Effector memory CD8-positive, alpha-beta T cell (primary cell): ENCODE measurements around the gene ST6GALNAC4.

ENCODE experiments used
- ATAC-seq: fragments of 150-1000 bp; cut with Tn5 transposase; replicated peaks from 2 replicates; pipeline ENCODE4 v1.10.0; 2021; ENCODE audit warnings: mild to moderate bottlenecking, moderate library complexity
- DNase-seq, 3 experiments: peaks; one replicate each; pipeline ENCODE4 v3.0.0; 2021
- H3K27ac Mint-ChIP-seq, 2 donors: one replicate each; pipeline ENCODE4 v1.8.0; 2022; ENCODE audit warnings: mild to moderate bottlenecking in 2 of 2, mixed read lengths in 2 of 2, moderate library complexity in 2 of 2
- H3K27me3 Mint-ChIP-seq, 2 donors: one replicate each; pipeline ENCODE4 v1.8.0; 2022; ENCODE audit warnings: mixed read lengths in 2 of 2
- H3K36me3 Mint-ChIP-seq: one replicate; pipeline ENCODE4 v1.8.0; 2022; ENCODE audit warnings: mild to moderate bottlenecking, moderate library complexity, mixed read lengths; ENCODE audit not compliant: insufficient read depth
- H3K4me1 Mint-ChIP-seq, 2 donors: one replicate each; pipeline ENCODE4 v1.8.0; 2022; ENCODE audit warnings: low read depth in 2 of 2, mixed read lengths in 2 of 2
- H3K4me3 Mint-ChIP-seq, 2 donors: one replicate each; pipeline ENCODE4 v1.8.0; 2022; ENCODE audit warnings: mild to moderate bottlenecking in 2 of 2, mixed read lengths in 2 of 2, moderate library complexity in 2 of 2
- H3K9me3 Mint-ChIP-seq, 2 donors: one replicate each; pipeline ENCODE4 v1.8.0; 2022; ENCODE audit warnings: mixed read lengths in 2 of 2

The ST6GALNAC4 gene

GRCh38 chr9:127909839-127910273 is 7.0 kb downstream of the ST6GALNAC4 start:
- Mint-ChIP-seq H3K4me3 (no peak overlapping the region), H3K27ac (peak overlapping the region in 1 of 2 donors; percentile 68), H3K27me3 (no peaks in the 10 kb centered on the region), H3K9me3 (no peaks in the 10 kb centered on the region), H3K36me3 (peaks cover 50% of the 10 kb centered on the region), H3K4me1 (peaks cover 29 to 35% of the 10 kb centered on the region in 2 donors)
- DNase-seq (no peak), ATAC-seq (no peak)

- Mint-ChIP-seq H3K27ac (peak overlapping the region in 1 of 2 donors; percentile 99), H3K4me3 (no peak overlapping the region), H3K4me1 (peaks cover 35 to 40% of the 10 kb centered on the region in 2 donors), H3K9me3 (no peaks in the 10 kb centered on the region), H3K36me3 (peaks cover 56% of the 10 kb centered on the region), H3K27me3 (no peaks in the 10 kb centered on the region)
- DNase-seq (no peak), ATAC-seq (no peak)
These were observed 8.2 kb downstream of the ST6GALNAC4 start for GRCh38 chr9:127908660-127908926.

- Mint-ChIP-seq H3K27me3 (no peaks in the 10 kb centered on the region), H3K4me1 (peaks cover 40 to 45% of the 10 kb centered on the region in 2 donors), H3K9me3 (no peaks in the 10 kb centered on the region), H3K27ac (peak overlapping the region; percentile 99 to 100), H3K36me3 (peaks cover 59% of the 10 kb centered on the region), H3K4me3 (peak overlapping the region in 1 of 2 donors; percentile 36)
- DNase-seq (no peak), ATAC-seq (no peak)
These were observed 8.8 kb downstream of the ST6GALNAC4 start for GRCh38 chr9:127907867-127908659.

GRCh38 chr9:127905788-127906191 is 11.1 kb downstream of the ST6GALNAC4 start:
- peaks cover 49% of the 10 kb centered on the region for H3K36me3 Mint-ChIP-seq
- ATAC-seq (peak; percentile 72), DNase-seq (peak; percentile 69 to 76 (median 75))
- no peaks in the 10 kb centered on the region for H3K27me3 Mint-ChIP-seq
- H3K4me1 Mint-ChIP-seq: peaks cover 39 to 44% of the 10 kb centered on the region in 2 donors
- H3K27ac Mint-ChIP-seq: peak overlapping the region; percentile 99 to 100
- no peaks in the 10 kb centered on the region for H3K9me3 Mint-ChIP-seq
- H3K4me3 Mint-ChIP-seq: peak overlapping the region; percentile 93 to 95

GRCh38 chr9:127905004-127905728 is 11.7 kb downstream of the ST6GALNAC4 start:
- ATAC-seq (peak; percentile 62), DNase-seq (peak; percentile 59 to 71 (median 68))
- Mint-ChIP-seq H3K4me1 (peaks cover 36 to 39% of the 10 kb centered on the region in 2 donors), H3K27me3 (no peaks in the 10 kb centered on the region), H3K4me3 (peak overlapping the region; percentile 93 to 95), H3K36me3 (peaks cover 48% of the 10 kb centered on the region), H3K27ac (peak overlapping the region; percentile 99 to 100), H3K9me3 (no peaks in the 10 kb centered on the region)

- Mint-ChIP-seq H3K4me3 (peak overlapping the region; percentile 93 to 95), H3K36me3 (peaks cover 52% of the 10 kb centered on the region), H3K4me1 (peaks cover 36 to 41% of the 10 kb centered on the region in 2 donors), H3K9me3 (no peaks in the 10 kb centered on the region), H3K27me3 (no peaks in the 10 kb centered on the region), H3K27ac (peak overlapping the region; percentile 99 to 100)
- ATAC-seq (no peak), DNase-seq (no peak)
These were observed 12.3 kb downstream of the ST6GALNAC4 start for GRCh38 chr9:127904561-127905003.

GRCh38 chr9:127903557-127904475 is 13.0 kb downstream of the ST6GALNAC4 start:
- H3K27me3 Mint-ChIP-seq: no peaks in the 10 kb centered on the region
- no peak for ATAC-seq
- peak in 1 of 3 experiments; percentile 46 for DNase-seq
- peak overlapping the region; percentile 93 to 95 for H3K4me3 Mint-ChIP-seq
- H3K9me3 Mint-ChIP-seq: no peaks in the 10 kb centered on the region
- H3K36me3 Mint-ChIP-seq: peaks cover 52% of the 10 kb centered on the region
- H3K27ac Mint-ChIP-seq: peak overlapping the region; percentile 99 to 100
- peaks cover 36 to 41% of the 10 kb centered on the region in 2 donors for H3K4me1 Mint-ChIP-seq

GRCh38 chr9:127899128-127899943 is 17.5 kb downstream of the ST6GALNAC4 start, which contains the start of gene ST6GALNAC6:
Gene ST6GALNAC6 (minus strand): TSS chr9:127899603. CDS start chr9:127897981, 1,622 bp downstream.
- Mint-ChIP-seq H3K27ac (peak within 1 kb of the TSS; percentile 94), H3K27me3 (no peaks in the 10 kb centered on the region), H3K4me1 (peaks cover 26 to 40% of the 10 kb centered on the region in 2 donors), H3K9me3 (no peaks in the 10 kb centered on the region), H3K36me3 (peaks cover 45% of the 10 kb centered on the region), H3K4me3 (peak within 1 kb of the TSS; percentile 90 to 94)
- DNase-seq (peak; percentile 52 to 64 (median 58)), ATAC-seq (peak; percentile 82)

GRCh38 chr9:127898433-127899127 is 18.3 kb downstream of the ST6GALNAC4 start:
- Mint-ChIP-seq H3K9me3 (no peaks in the 10 kb centered on the region), H3K36me3 (peaks cover 45% of the 10 kb centered on the region), H3K4me1 (peaks cover 28 to 35% of the 10 kb centered on the region in 2 donors), H3K4me3 (peak overlapping the region; percentile 90 to 94), H3K27me3 (no peaks in the 10 kb centered on the region), H3K27ac (peak overlapping the region; percentile 94)
- DNase-seq: no peak
- ATAC-seq: peak; percentile 23

- ATAC-seq (no peak), DNase-seq (no peak)
- H3K27ac Mint-ChIP-seq: peak overlapping the region; percentile 28 to 94
These were observed 19.6 kb downstream of the ST6GALNAC4 start for GRCh38 chr9:127897193-127897692.

GRCh38 chr9:127896395-127897192 is 20.2 kb downstream of the ST6GALNAC4 start:
- Mint-ChIP-seq H3K4me1 (peaks cover 24 to 31% of the 10 kb centered on the region in 2 donors), H3K27me3 (no peaks in the 10 kb centered on the region), H3K4me3 (peak overlapping the region in 1 of 2 donors; percentile 94), H3K9me3 (no peaks in the 10 kb centered on the region), H3K27ac (peak overlapping the region; percentile 28 to 84), H3K36me3 (peaks cover 49% of the 10 kb centered on the region)
- ATAC-seq (no peak), DNase-seq (no peak)

More at GRCh38 chr9:127897193-127897692, 19.6 kb downstream of the ST6GALNAC4 start:
- Mint-ChIP-seq H3K4me1 (peaks cover 23 to 34% of the 10 kb centered on the region in 2 donors), H3K4me3 (peak overlapping the region; percentile 90 to 94), H3K27me3 (no peaks in the 10 kb centered on the region), H3K9me3 (no peaks in the 10 kb centered on the region), H3K36me3 (peaks cover 49% of the 10 kb centered on the region)
